Measurements from ENCODE around the gene MUSTN1.

The MUSTN1 gene

GRCh38 chr3:52834871-52835501, at the start of gene MUSTN1:
Gene MUSTN1, minus strand, starts transcription at chr3:52835019. Its CDS starts 71 bp downstream, at chr3:52834948.
- no peak for DNase-seq

GRCh38 chr3:52882377-52882776, 47.6 kb upstream of the MUSTN1 start:
- no peak for DNase-seq

- no peak for DNase-seq
These were observed 47.1 kb upstream of the MUSTN1 start for GRCh38 chr3:52881871-52882270.

- no peak for DNase-seq
These were observed 45.7 kb upstream of the MUSTN1 start for GRCh38 chr3:52880474-52880873.

- DNase-seq: no peak
These were observed 45.2 kb upstream of the MUSTN1 start for GRCh38 chr3:52880047-52880446.

GRCh38 chr3:52879581-52879980, 44.8 kb upstream of the MUSTN1 start:
- no peak for DNase-seq

GRCh38 chr3:52879090-52879489, 44.3 kb upstream of the MUSTN1 start:
- DNase-seq: no peak

- DNase-seq: no peak
These were observed 42.3 kb upstream of the MUSTN1 start for GRCh38 chr3:52877085-52877484.

GRCh38 chr3:52874864-52875587, 40.2 kb upstream of the MUSTN1 start:
- DNase-seq: no peak

- no peak for DNase-seq
These were observed 39.4 kb upstream of the MUSTN1 start for GRCh38 chr3:52874160-52874701.

- no peak for DNase-seq
These were observed 38.8 kb upstream of the MUSTN1 start for GRCh38 chr3:52873433-52874159.

- no peak for DNase-seq
These were observed 37.4 kb upstream of the MUSTN1 start for GRCh38 chr3:52872245-52872644.

GRCh38 chr3:52871761-52872160, 36.9 kb upstream of the MUSTN1 start:
- no peak for DNase-seq

- no peak for DNase-seq
These were observed 35.7 kb upstream of the MUSTN1 start for GRCh38 chr3:52870471-52870870.

GRCh38 chr3:52866427-52866826, 31.6 kb upstream of the MUSTN1 start:
- DNase-seq: no peak

- no peak for DNase-seq
These were observed 31.2 kb upstream of the MUSTN1 start for GRCh38 chr3:52865994-52866393.

GRCh38 chr3:52860424-52860768, 25.6 kb upstream of the MUSTN1 start:
- no peak for DNase-seq

- DNase-seq: peak in 1 of 14 donors; percentile 22
These were observed 25.0 kb upstream of the MUSTN1 start for GRCh38 chr3:52859686-52860423.

- DNase-seq: no peak
These were observed 23.0 kb upstream of the MUSTN1 start for GRCh38 chr3:52857864-52858263.

- no peak for DNase-seq
These were observed 22.3 kb upstream of the MUSTN1 start for GRCh38 chr3:52857133-52857532.

- no peak for DNase-seq
These were observed 21.8 kb upstream of the MUSTN1 start for GRCh38 chr3:52856666-52857065.

- DNase-seq: no peak
These were observed 19.2 kb upstream of the MUSTN1 start for GRCh38 chr3:52854013-52854412.

GRCh38 chr3:52852419-52852818, 17.6 kb upstream of the MUSTN1 start:
- no peak for DNase-seq

Measured in C1 segment of cervical spinal cord (tissue), 14 donors.